CD1c-positive myeloid dendritic cell (primary cell): ENCODE data around the gene PRRT1.
"Not testable (repeated sequence)": the region's sequence is repeated elsewhere in the genome, so short reads cannot be mapped to it uniquely, and the experiment has no call there.

Source experiments
- DNase-seq: peaks from one replicate; pipeline ENCODE4 v3.0.0-alpha.2; 2016; ENCODE audit errors: extremely low spot score

PRRT1 gene

DNA sequence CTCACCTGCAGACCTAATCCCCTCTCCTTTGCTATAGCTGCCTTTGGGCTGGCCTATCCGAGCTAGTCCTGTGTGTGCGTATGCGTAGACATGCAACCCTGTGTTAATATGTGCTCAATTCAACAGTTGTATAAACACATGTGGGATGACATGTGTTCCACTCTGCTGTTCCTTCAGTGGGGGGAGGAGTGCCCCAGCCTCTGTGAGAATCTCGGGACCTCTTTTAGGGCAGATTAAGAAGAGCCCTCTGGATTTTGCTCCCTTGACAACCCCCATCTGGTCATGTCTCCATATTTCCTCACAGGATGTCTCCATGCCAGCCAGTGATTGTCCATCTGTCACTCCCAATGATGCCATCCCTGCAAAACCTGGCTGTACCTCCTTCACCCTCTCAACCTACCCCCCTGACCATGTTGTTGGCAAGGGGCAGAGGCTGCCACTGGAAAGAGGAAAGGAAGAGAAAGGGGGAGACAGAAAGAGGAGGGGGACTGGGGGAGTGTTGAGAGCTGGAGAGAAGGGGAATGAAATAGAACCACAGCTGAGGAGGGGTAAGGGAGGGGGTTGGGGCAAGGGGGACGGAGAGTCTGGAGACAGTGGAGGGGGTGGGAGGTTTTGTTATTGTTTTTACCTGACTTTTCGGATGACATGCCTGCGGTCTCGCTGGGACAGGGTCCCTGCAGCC is 417 bp downstream of the PRRT1 start:
- no peak for DNase-seq

- no peak for DNase-seq
Measured at GRCh38 chr6:32149932-32150870, 1.5 kb downstream of the PRRT1 start.

DNA sequence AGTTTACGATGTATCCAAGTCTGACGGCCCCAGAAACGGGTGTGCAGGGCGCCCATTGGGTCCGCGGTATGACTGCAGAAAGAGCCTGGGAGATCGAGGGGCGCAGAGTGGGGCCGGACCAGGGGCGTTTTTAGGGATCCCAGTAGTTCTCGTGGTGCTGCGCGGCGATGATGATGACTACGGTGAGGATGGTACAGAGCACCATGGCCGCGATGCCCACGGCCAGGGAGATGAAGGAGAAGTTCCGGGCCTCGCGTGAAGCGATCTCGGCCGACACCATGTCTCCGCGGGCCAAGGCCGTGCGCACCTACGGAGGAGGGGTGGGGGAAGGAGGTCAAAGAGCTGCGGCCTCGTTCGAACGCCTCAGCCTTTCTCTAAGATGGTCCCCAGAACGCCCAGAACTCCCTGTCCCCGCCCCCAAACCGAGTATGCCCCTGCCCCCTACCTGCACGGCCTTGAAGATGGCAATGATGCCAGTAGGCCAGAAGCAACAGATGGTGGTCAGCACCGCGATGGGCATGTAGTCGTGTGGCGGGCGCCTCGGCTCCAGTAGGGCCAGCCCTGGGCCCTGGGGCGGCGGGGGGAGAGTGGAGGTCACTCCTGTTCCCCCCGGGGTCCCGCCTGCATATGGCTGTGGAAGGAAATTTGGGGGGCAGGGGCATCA is 2.5 kb downstream of the PRRT1 start:
- DNase-seq: no peak

GRCh38 chr6:32148289-32149091 is 3.2 kb downstream of the PRRT1 start:
- peak; percentile 84 for DNase-seq

DNA sequence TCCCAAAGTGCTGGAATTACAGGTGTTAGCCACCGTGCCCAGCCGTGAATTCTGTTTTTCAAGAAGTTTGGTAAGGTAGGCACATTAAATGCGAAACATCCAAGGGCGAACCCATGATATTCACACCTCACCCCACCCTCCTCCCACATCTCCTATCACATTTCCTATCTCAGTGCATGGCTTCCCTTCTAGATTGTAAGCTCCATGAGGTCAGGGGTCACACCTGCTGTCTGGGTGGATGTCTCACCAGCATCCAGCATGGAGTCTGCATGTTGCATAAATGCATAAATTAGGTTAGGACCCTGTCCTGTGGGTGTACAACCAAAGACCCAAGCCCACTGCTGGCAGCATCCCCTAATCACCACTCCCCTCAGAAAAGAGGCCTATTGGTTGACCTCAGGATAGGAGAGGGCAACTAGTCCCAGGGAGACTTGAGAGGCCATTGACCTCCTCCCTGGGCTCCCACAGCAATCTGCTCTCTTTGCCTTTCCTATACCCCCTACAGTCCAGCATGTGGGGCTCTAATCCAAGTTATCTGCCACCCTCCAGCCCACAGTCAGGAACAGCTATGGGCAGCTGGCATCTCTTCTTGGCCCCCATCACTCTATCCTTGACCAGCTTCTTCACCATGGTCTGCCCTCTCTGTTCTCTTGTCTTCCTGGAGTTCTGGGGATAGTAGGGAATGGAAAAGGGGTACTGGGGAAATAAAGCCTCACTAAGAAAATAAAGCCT is 4.2 kb downstream of the PRRT1 start:
- DNase-seq: no peak

- DNase-seq: no peak
Measured at GRCh38 chr6:32146687-32147086, 5.1 kb downstream of the PRRT1 start.

- DNase-seq: no peak
Measured at GRCh38 chr6:32146287-32146686, 5.5 kb downstream of the PRRT1 start.

DNA sequence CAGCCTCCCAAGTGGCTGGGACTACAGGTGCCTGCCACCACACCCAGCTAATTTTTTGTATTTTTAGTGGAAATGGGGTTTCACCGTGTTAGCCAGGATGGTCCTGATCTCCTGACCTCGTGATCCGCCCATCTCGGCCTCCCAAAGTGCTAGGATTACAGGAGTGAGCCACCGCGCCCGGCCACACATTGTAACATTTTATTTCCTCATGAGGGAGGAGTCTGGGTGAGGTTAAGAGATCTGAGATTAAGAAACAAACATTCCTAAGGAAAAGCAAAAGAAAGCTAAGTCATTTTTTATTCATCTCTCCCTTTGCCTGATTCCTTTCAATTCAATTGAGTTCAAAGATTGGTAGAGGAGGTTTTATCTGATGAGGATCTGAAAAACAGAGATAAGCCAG is 7.5 kb downstream of the PRRT1 start:
- not testable (repeated sequence) for DNase-seq

- DNase-seq: no peak
Measured at GRCh38 chr6:32140420-32141046, 11.2 kb downstream of the PRRT1 start.

DNA sequence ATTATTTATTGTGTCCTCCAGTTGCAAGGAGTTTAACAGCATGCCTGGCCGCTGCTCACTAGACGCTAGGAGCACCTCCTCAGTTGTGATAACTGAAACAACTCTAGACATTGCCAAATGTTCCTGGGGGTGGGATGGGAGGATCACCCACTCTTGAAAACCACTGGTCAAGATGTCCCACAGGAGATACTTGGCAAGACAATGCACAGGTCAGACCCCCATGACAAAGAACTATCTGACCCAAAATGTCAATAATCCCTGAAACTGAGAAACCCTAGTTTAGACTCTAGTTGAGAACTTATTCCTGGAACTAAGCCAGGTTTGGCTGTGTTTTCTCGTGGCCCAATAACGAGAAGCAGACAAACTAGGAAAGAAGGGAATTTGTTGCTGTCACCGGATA is 12.1 kb downstream of the PRRT1 start:
- no peak for DNase-seq

DNA sequence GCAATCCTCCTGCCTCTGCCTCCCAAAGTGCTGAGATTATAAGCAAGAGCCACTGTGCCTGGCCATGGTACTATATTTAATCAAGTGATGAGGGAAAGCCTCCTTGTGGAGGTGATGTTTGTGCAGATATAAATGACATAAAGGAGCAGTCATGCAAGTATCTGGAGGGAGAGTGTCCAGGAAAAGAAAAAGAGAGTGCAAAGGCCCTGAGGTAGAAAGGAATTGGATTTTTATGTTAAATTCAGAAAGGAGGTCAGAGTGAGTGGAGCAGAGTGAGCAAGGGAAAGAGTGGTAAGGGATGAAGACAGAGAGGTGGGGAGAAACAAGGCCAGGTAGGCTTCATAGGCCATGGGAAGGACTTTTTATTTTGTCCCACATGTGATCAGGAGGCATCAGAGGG is 14.3 kb downstream of the PRRT1 start:
- no peak for DNase-seq

GRCh38 chr6:32133786-32134185 is 18.0 kb downstream of the PRRT1 start:
- no peak for DNase-seq

GRCh38 chr6:32132110-32132509 is 19.6 kb downstream of the PRRT1 start:
- no peak for DNase-seq

DNA sequence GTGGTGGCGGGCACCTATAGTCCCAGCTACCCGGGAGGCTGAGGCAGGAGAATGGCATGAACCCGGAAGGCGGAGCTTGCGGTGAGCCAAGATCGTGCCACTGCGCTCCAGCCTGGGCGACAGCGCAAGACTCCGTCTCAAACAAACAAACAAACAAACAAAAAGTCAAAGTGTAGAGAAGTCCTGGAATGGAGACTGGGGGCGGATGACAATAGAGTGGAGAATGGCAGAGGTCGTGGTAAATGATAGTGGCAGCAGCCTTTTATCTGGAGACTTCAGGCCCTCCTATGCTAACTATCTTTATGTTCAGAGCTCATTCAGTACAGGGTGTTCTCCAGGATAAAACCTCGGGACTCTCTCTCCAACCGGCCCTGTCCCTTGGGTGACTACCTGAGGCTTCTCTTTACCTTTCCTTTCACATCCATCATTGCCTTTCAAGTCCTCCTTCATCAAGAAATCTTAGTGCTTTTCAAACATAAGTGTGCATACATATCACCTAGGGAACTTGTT is 20.2 kb downstream of the PRRT1 start:
- DNase-seq: no peak

- DNase-seq: no peak
Measured at GRCh38 chr6:32129297-32130088, 22.2 kb downstream of the PRRT1 start.

GRCh38 chr6:32128751-32129296 is 22.9 kb downstream of the PRRT1 start:
- no peak for DNase-seq

- DNase-seq: peak; percentile 100
Measured at GRCh38 chr6:32127717-32128592, 23.8 kb downstream of the PRRT1 start, which contains the start of gene ATF6B. ATF6B (minus strand) TSS chr6:32128246; CDS start chr6:32128207, 39 bp downstream.

GRCh38 chr6:32127409-32127716 is 24.4 kb downstream of the PRRT1 start:
- no peak for DNase-seq
